GM13976 (cell line): ENCODE data around the gene FNBP1.

Experiments
- DNase-seq: peaks from one replicate; pipeline ENCODE4 v3.0.0; 2012; ENCODE audit warnings: low spot score
- CTCF ChIP-seq: IDR thresholded peaks from 2 replicates; pipeline ENCODE4 v1.5.1; 2012; ENCODE audit warnings: borderline replicate concordance, mild to moderate bottlenecking; ENCODE audit not compliant: insufficient read depth; ENCODE audit errors: extremely low read depth, missing control alignments, control extremely low read depth
- in situ Hi-C: fragments of 300-500 bp; cut with MboI; formaldehyde crosslinking; loops from one replicate; pipeline ENCODE4 v1.12.0; 2022; ENCODE audit warnings: low sequenced_read_pairs, mixed read lengths, inconsistent platforms; ENCODE audit not compliant: unreplicated experiment

The FNBP1 gene

DNA sequence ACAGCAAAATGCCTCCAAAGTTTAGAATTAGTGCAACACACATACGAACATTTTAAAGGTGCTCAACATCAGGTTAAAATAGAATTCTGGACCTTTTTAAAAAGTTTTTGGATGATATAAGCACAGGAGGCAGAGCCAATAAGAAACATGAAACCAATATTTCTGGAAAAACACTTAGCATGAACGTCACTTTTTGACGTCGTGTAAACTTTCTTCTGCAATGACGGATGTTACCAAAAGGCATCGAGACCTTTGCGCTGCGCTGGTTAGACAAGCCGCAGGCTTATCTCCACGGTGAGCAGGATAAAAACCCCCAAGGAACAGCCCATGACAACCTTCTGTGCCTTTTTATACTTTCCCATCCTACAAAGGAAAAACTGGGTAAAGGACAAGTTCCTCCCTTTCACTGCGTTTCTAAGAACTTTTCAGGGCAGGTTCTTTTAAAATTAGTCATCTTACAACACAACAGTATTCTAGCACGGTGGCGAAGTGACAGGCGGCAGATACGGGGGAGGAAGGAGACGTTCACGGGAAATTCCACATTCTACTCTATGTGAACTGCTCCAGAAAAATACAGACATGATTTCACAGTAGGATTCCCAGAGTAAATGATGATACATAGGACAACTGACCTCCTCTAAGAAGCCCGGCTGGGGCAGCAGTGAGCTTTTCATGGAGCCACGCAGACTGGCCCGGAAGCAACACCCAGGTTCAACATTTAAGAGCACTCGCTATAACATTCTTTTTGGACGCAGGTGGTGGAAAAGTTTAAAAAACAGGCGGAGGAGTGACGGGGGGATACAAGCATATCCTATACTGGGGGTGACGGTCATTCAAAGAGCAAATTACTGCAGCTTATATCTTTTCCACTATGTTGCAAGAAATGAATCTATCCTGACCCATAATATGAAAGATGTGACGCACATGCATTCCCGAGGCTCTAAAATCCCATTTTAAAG lies 155.4 kb downstream of the FNBP1 start:
- no peak for TF ChIP-seq CTCF
- DNase-seq: no peak
- in situ Hi-C loops: no loop called here

GRCh38 chr9:129886226-129887174 lies 156.5 kb downstream of the FNBP1 start:
- in situ Hi-C loops: no loop called here
- TF ChIP-seq CTCF: no peak
- DNase-seq: no peak

- TF ChIP-seq CTCF: peak; percentile 97
- in situ Hi-C loops: no loop called here
- DNase-seq: peak; percentile 79
These were observed 157.3 kb downstream of the FNBP1 start for GRCh38 chr9:129885670-129886106.

GRCh38 chr9:129885018-129885669 lies 157.8 kb downstream of the FNBP1 start:
- no peak for DNase-seq
- TF ChIP-seq CTCF: peak; percentile 40
- in situ Hi-C loops: no loop called here

DNA sequence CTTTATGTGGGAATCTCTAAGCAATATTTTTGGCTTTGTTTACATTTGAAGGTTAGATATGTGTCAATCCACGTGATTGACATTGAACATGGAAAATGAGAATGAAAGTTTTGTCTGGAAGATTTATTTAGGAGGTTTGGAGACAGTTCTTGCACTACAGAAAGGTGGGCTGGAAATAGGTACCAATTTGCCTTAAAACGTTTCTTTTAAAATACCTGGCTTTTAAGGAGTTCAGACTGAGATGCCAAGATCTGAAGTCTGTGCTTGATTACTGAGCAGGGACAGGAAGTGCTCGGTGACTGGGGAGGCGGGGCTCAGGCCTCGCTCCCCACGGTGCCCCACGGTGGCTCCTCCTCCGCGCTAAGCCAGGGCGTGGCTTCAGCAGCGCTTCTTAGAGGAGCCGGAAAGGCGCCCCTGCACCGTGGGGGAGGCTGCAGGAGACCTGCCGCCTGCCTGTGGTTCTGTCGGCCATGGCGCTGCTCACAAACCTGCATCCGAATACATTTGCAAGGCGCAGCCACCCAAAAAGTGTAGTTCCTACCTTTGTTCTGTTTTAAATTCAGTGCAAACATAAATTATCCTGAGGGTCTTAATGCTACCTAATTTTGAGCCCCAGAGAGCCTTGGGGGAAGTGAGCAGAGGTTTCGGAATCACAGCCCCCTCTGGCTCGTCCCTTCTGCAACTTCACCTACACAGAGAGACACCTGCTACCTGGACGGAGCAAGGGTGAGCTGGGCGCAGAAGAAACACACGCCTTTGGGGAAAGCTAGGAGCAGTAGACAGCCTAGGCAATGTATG lies 158.6 kb downstream of the FNBP1 start:
- TF ChIP-seq CTCF: no peak
- in situ Hi-C loops: no loop called here
- peak; percentile 91 for DNase-seq
